Measurements from ENCODE around the gene SAMD5.

The SAMD5 gene

DNA sequence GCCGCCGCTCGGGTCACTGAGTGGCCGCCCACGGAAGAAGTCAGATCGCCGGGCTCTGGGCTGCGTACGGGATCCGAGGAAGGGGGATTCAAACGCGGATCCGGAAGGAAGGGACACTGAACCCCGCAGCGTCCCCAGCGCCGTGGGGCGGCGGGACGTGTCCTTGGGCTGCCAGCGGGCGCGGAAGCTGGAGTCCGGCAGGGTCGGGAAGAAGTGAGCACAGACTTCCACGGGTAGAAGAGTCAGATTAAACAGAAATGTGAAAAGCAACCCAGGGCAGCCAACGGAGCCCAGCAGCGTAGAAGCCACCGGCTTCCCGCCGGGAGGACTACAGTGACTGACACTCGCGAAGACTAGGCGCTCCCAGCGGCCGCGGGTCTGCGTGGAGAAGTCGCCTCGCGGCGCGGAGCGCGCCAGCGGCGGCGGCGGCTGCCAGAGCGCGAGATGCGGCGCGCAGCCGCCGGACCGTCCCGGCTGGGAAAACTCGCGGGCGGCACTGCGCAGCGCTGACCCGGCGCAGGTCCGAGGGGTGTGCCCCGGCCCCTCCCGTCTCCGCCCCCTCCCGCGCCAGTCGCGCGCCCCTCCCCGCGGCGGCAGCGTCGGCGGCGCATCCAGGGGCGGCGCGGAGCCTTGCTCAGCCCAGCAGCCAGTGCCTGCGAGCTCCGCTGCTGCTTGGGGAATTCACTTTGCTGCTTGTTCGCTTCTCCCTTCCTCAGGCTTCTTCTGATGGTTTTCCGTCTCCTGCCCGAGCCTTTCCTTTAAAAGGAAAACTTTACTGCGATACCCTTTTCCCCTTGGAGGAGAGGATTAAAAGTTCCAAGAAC lies at the start of gene SAMD5:
Gene SAMD5 (plus strand): TSS at position 649 of the 824 bp plus-strand sequence. CDS start 239 bp downstream, outside the sequence.
- DNase-seq (ENCODE audit: low read depth), result no peak

DNA sequence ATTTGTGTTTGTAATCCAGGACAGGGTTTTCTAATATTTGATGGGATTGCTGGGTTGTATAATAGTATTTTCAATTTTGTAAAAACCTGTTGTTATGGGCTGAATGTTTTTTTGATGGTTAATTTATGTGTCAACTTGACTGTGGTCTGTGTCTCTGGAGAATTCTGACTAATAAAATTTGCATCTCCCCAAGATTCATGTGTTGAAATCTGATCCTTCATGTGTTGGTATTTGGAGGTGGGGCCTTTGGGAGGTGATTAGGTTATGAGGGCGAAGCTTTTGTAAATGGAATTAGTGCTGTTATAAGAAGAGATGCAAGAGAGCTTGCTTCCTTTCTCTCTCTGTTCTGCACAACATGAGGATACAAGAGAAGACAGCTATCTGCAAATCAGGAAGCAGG lies 48.7 kb upstream of the SAMD5 start:
- no peak for DNase-seq (ENCODE audit: low read depth)

DNA sequence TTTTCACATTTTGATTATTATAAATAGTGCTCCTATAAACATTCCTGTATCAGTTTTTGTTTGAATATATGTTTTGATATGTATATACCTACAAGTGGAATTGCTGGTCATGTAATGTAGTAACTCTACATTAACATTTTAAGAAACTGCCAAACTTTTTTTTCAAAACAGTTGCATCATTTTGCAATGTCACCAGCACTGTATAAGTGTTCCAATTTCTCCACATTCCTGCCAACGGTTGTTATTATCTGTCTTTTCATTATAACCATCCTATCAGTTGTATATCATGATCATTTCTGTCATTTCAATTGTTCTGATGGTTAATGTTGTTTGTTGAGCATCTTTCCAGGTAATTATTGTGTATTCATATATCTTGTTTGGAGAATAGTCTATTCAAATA lies 44.8 kb upstream of the SAMD5 start:
- DNase-seq (ENCODE audit: low read depth), result no peak

DNA sequence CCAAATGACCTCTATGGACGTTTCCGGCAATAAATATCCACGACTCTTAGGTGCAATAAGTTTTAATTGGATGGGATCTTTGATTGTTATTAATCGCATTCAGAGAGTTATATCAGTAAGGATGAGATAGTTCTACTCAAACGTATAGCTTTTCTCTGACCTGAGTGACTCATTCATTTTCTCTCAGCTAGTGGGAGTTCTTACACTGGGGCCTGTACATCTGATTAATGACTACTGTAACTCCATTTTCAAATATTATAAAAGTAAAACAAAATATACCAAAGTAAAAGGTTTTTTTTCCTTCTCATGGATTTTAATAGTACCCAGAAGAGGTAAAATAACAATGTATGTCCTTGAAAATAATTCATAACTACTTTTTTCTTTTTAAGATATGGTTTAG lies 41.1 kb upstream of the SAMD5 start:
- no peak for DNase-seq (ENCODE audit: low read depth)

DNA sequence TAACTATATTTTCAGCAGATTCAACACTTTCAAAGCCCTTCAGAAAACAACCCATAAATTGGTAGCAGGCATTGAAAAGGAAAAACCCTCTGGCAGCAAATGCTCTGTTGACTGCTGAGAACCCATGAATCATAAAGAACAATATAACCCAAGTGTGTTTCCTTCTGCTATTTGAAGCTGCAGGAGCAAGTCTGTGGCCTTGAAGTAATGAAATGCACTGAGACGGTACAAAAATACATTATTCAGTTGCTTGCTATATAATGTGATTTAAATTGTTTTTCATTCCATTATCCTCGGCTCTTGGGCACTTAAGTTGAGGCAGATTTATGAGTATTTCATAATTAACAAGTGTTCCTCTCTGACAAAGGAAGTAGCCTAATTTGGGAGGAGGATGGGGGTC lies 40.6 kb upstream of the SAMD5 start:
- DNase-seq (ENCODE audit: low read depth), result no peak

DNA sequence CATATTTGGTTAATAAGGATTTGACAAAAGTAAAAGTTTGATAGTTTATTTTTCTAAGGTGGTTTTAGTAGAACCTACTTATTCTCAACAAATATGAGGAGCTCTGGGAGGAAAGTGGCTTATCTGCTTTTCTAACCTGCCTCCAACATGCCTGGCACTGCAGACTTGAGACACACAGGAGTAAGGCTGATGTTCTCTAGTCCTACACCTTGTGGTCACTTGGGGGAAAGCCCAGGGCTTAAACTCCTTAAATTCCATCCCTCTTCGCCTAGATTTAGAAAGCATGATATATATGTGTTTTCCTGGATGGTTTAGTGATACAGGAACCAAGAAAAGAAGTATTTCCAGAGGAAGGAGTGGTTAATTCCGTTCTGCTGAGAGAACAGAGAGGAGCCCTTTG lies 39.9 kb upstream of the SAMD5 start:
- DNase-seq (ENCODE audit: low read depth), result no peak

DNA sequence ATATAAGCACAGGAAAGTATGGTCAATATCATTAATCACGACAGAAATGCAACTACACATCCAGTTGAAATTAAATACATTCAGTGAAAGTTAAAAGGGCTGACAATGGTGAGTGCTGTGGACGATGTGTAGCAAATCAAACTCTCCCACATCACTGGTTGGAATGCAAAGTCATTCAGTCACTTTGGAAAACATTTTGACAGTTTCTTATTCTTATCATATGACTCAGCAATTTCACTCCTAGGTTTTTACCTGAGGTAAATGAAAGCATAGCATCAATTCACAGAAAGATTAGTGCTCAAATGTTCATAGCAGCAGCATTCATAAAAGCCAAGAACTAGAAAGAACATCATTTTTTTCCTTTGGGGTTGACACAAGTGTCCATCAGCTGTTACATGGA lies 28.6 kb upstream of the SAMD5 start:
- no peak for DNase-seq (ENCODE audit: low read depth)

DNA sequence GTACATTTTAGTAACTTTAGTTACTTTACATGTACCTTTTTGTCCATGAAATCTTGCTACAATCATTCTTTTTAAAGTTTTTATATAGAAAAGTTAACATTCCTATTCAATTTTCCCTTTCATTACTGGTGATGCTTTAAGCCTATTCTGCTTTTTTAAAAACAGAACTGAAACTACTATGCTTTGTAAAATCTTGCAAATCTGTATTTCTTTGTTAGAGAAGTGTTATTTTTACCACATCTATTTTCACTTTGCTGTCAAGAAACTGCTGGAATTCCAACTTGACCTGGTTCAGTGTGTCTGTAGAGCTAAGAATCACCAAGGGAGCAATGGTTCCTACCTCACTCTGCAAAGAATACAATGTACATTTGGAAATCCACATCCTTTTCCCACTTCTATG lies 21.8 kb upstream of the SAMD5 start:
- DNase-seq (ENCODE audit: low read depth), result no peak

DNA sequence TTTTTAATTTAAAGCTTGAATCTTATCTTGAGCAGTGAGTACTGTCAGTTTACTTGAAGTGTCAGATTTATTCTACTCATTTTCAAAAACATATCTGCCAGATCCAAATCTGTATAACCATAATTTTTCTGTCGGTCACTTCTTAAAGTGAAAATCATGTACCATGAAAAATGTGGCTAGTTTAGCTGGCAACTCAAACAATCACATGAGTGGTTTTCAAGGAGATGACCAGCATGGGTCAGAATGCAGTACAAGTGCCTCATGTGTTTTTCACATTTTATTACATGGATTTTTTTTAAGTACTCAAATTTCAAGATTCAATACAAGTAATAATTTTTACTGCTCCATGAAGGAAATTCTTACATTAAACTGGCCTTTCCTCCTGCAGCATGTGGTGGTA lies 11.0 kb upstream of the SAMD5 start:
- DNase-seq (ENCODE audit: low read depth), result no peak

DNA sequence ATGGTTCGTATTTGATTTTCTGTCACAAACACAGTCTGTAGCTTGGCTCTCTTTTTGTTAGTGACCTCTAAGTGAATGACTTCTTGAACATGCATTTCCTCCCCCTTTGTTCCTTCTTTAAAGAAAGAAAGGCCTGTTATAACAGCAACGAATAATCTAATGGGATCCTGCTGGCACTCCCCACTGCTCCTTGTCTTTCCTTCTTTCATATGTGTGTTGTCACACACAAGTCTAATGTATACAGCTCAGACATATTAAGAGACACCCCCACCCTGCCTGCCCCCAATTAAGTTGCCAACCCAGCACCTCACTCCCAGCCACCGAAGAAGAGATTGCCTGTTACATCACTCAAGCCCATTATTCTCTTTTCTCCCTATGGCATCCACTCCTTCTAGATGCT lies 4.9 kb upstream of the SAMD5 start:
- DNase-seq (ENCODE audit: low read depth), result no peak

DNA sequence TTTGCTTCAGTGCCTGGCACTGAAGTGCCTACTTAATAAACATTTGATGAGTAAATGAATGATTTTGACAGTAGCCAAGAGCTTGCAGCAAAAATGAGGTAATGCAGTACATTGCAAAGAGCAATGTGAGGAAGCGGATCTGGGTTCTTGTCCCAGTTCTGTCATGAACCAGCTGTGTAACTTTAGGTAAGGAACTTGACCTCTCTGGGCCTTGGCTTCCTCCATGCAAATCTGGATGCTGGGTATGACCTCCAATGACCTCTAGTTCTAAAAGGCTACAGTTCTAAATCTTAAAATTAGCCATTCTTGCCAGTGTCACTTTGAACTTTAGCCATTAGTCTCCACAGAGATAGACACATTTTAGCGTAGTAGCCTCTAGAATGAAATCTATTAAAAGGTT lies 3.6 kb upstream of the SAMD5 start:
- no peak for DNase-seq (ENCODE audit: low read depth)

DNA sequence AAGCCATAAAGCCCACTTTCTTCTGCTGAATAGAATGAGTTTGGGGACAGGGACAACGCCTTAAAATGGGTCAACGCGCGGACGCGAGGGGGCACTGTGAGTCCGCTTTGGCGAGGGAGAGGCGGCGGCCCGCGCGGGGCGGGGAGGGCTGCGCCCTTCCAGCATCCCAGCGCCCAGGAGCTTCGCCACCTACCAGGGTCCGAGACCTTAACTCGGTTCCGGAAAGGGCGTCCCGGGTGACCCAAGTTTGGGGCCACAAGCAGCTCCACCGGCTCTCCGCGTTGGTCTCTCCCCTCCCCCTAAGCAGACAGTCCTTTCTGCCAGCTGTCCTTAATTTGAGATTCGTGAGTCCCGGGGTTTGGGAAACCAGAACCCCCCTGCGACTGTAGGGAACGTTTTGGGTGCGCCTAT lies 1.8 kb upstream of the SAMD5 start:
- peak; percentile 38 for DNase-seq (ENCODE audit: low read depth)

DNA sequence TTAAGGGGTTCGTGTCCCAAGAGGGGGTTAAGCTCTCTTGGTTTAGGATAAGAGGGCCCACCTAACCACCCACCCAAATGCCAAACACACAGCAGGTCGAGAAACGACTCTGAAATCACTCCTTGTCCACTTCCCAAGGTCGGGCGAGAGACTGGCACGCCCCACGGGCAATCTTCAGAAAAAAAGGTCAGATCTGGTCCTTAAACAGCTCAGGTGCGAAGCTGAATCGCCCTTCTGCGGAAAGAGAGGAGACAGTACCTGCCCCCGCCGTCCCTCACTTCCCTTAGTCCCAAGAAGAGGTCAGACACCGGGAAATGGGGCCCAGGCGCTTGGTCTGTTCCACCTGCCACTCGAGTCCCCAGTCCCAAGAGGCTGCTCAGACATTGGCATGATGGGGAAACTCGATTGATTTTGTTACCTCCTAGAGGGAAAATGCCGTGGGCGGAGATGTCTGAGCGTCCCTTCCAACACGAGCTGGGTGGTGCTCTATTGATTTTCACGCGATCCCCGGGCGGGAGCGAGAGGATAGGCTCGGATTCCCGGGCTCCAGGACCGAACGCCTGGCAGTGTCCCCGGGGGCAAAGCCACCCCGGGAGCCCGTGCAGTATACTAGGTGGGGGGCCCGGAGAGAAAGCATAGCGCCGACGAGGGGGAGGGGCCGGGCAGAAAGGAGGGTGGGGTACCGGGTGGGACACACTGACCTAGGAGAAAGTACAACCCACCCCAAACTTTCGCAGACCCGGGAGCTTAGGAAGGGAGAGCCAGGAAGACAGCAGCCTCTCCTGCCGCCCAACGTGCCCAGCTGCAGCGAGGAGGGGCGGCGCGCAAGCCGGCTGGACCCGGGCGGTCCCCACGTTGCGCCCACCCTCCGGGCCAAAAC lies 1.1 kb upstream of the SAMD5 start:
- no peak for DNase-seq (ENCODE audit: low read depth)

DNA sequence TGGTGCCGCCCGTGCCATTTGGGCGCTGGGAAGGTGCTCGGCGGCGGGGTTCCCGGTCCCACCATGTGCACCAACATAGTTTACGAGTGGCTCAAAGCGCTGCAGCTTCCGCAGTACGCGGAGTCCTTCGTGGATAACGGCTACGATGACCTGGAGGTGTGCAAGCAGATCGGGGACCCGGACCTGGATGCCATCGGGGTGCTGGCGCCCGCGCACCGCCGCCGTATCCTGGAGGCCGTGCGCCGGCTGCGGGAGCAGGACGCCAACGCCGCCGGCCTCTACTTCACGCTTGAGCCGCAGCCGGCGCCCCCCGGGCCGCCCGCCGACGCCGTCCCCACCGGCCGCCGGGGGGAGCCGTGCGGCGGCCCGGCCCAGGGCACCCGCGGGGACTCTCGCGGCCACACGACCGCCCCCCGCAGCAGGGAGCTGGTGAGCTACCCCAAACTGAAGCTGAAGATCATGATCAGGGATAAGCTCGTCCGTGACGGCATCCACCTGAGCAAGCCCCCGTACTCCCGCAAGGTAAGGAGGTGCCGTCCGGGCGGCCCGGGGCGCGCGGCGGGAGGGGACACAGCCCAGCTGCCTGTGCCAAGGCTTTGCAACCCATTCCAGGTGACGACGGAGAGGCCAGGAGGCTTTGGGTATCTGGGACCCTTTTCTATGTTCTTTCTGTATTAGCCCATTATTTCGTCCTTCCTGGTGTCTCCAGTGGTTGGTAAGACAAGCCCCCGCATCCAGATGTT lies 547 bp downstream of the SAMD5 start:
- DNase-seq (ENCODE audit: low read depth), result no peak

DNA sequence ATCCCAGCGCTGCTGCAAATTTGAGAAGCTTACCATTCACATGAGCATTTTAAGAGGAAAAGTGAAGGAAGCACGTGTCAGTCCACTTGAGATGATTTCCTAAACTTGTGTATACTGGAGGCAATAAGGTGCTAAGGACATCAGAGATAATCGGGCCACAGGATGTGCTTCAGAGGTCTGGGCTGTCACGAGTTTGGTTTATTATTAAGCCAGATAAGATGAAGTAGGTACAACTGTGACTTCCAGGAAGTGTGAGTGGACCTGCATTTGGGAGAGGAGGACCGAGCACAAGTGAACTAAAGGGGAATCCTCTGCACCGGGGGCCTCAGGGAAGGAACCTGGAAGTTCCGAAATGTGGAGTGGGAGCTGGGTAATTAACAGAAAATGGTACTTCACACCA lies 1.4 kb downstream of the SAMD5 start:
- DNase-seq (ENCODE audit: low read depth), result no peak

DNA sequence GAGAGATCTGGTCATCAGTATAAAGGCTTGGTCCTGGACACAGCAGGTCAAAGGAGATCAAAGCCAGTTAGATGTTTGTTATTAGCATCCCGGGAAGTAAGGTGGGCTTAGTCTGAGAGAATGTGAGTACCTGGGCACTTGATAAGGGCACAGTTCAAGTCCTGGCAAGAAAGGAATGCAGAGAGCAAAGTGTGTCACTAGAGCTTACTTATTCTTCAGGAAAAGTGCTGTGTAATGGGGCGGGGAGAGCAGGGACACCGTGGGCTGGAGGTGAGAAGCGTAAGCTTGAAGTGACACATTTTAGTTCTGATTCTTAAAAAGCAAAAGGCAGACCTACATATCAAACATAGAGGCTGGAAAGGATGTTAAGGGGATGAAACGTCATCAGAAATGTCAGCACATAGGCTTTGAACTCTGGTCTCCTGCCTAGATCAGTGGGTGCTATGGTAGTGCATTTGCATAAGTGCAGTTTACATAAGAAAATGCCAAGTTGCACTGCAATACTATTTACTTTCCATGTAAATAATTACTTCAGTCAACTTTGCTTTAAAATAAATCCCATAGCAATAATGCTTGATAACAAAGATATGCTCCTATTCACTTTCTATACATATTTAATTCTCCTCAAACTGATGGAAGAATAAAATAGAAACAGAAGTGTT lies 2.6 kb downstream of the SAMD5 start:
- no peak for DNase-seq (ENCODE audit: low read depth)

DNA sequence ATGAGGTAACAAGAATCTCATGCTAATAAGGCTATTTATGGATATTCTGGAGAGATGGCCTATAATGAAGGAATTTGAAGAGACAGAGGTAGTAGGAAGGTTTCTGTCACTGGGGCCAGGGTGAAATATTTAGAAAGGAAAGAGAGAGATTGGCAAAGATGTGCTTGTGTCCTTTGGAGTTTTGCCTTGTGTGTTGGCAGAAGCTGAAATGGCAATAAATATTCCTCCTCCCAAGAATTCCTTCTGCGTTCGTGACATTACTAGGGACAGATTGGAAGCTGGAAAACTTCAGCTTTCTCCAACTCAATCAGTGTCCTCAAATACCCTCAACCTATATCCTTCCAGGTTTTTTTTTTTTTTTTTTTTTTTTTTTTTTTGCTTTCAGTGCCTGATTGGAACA lies 6.3 kb downstream of the SAMD5 start:
- no peak for DNase-seq (ENCODE audit: low read depth)

DNA sequence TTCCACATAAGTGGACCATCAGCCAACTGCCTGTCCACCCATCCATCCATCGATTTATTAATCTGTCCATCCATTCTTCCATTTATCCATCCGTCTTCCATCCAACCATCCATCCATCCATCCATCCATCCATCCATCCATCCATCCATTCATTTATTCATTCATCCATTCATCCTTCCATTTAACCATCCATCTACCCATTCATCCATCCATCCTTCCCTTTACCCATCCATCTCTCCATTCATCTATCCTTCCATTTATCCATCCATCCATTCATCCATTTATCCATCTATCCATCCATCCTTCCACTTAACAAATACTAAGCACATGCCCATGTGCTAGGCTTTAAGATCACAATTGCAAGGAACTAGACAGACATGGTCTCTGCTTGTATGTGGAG lies 6.8 kb downstream of the SAMD5 start:
- DNase-seq (ENCODE audit: low read depth), result no peak

DNA sequence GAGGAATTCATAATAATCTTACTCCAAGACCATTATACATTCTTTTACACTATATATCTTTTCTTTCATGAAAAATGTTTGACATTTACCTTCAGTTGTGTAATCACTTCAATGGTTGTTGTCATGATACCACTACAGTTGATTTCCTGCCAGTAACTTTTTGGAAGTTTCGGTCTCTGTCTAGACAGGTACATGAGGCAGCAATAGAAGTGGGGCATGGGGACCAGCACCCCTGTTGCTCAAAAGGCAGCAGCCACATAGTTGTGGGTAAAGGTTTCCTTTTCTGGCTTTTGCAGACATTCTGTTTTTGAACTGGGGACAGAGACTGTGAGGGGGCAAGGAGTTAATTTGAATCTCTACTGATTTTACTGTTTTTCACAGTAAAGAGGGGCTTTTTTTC lies 14.1 kb downstream of the SAMD5 start:
- DNase-seq (ENCODE audit: low read depth), result no peak

DNA sequence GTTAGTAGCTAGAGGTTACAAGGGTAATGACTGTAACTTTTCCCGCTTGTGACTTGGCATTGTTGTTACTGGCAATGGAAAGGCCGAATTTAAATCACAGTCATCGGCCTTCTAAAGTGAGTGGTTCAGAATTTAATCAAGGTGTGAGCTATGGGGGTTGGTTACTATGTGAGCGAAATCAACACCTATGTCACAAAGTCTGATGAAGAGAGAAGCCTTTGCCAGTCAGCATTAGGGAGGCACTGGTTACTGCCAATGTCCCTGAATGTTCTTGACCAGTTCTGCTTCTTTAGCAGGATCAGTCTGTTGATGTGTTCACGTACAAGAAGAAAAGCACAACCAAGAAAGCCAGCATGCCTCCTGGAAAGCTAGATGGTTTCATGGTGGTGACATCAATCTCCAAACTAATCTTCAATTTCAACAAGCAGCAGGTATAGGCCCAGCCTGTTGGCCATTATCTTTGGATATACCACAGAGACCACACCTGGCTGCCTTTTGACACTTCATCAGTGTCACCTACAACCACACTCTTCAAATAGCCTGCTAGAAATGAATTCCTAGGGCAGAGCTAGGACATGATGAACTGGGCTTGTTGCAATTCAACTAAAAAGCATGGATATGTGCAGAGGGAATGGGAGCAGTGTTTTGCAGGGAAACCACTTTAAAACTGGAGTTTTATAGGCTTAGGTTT lies 17.2 kb downstream of the SAMD5 start:
- DNase-seq (ENCODE audit: low read depth), result no peak

DNA sequence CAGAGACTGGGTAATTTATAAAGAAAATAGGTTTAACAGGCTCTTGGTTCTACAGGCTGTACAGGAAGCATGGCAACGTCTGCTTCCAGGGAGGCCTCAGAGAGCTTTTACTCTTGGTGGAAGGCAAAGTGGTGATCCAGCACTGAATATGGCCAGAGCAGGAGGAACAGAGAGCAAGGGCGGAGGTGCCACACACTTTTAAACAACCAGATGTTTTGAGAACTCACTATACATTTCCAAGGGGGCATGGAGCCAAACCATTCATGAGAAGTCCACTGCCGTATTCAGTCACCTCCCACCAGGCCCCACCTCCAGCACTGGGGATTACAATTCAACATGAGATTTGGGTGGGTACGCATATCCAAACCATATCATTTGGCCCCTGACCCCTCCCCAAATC lies 18.7 kb downstream of the SAMD5 start:
- DNase-seq (ENCODE audit: low read depth), result no peak
